CD14-positive monocyte (primary cell): ENCODE results near the gene CSTF1. TPM values are rescaled to one million over a fixed set of nuclear protein-coding genes. Genes with fewer than 3 reads are reported as not detected.
"Not testable (repeated sequence)": the region's sequence is repeated elsewhere in the genome, so short reads cannot be mapped to it uniquely, and the experiment has no call there.

ENCODE experiments used
- DNase-seq, 3 donors: peaks; one replicate each; pipeline ENCODE4 v3.0.0-alpha.2; 2011 to 2022
- H2AFZ ChIP-seq: 2 replicates; pipeline ENCODE4 v1.6.0; 2012; ENCODE audit warnings: mild to moderate bottlenecking, low read depth, low read length, inconsistent platforms; ENCODE audit not compliant: insufficient read depth, poor library complexity, severe bottlenecking
- H3K27ac ChIP-seq, 2 donors: 1 replicate in 1 of 2; 2 replicates in 1 of 2; pipeline ENCODE4 v1.5.1; 2012 to 2013; ENCODE audit warnings: low read length in 2 of 2, control low read depth in 1 of 2, inconsistent platforms in 1 of 2, low read depth in 1 of 2, mild to moderate bottlenecking in 1 of 2
- H3K27me3 ChIP-seq, 2 donors: one replicate each; pipeline versions ENCODE4 v1.6.0 to v1.6.1; 2011 to 2013; ENCODE audit warnings: low read length in 2 of 2; ENCODE audit not compliant: control insufficient read depth in 2 of 2, insufficient read depth in 2 of 2
- H3K36me3 ChIP-seq, 2 donors: replicated peaks in 1 of 2; 1 replicate in 1 of 2; 2 replicates in 1 of 2; pipeline versions ENCODE4 v1.5.1 to v1.6.1; 2012 to 2013; ENCODE audit warnings: low read length in 2 of 2, control low read depth in 1 of 2, inconsistent platforms in 1 of 2, mild to moderate bottlenecking in 1 of 2; ENCODE audit not compliant: insufficient read depth in 2 of 2, control insufficient read depth in 1 of 2
- H3K4me1 ChIP-seq, 2 donors: 1 replicate in 1 of 2; 2 replicates in 1 of 2; pipeline versions ENCODE4 v1.5.1 to v1.6.1; 2012 to 2013; ENCODE audit warnings: low read length in 2 of 2, control low read depth in 1 of 2, inconsistent platforms in 1 of 2, mild to moderate bottlenecking in 1 of 2, moderate library complexity in 1 of 2; ENCODE audit not compliant: insufficient read depth in 2 of 2, control insufficient read depth in 1 of 2
- H3K4me2 ChIP-seq: replicated peaks from 2 replicates; pipeline ENCODE3; 2012; ENCODE audit warnings: low read length, moderate library complexity, mild to moderate bottlenecking; ENCODE audit not compliant: poor library complexity, severe bottlenecking; ENCODE audit errors: extremely low read depth
- H3K4me3 ChIP-seq, 3 experiments: fragments of 200-600 bp in 1 of 3; sonication (generic) in 1 of 3; replicated peaks in 1 of 3; 1 replicate in 2 of 3; 2 replicates in 1 of 3; pipeline ENCODE4 v1.5.1; 2011 to 2013; ENCODE audit warnings: low read length in 3 of 3, mild to moderate bottlenecking in 3 of 3, control low read depth in 2 of 3, low read depth in 2 of 3, inconsistent platforms in 1 of 3, moderate library complexity in 1 of 3
- H3K79me2 ChIP-seq: 2 replicates; pipeline ENCODE4 v1.6.0; 2012; ENCODE audit warnings: mild to moderate bottlenecking, control low read depth, inconsistent platforms, low read length, moderate library complexity; ENCODE audit not compliant: insufficient read depth
- H3K9ac ChIP-seq: 2 replicates; pipeline ENCODE4 v1.6.0; 2017; ENCODE audit warnings: low read length, mild to moderate bottlenecking; ENCODE audit not compliant: insufficient read depth, poor library complexity, severe bottlenecking
- H3K9me3 ChIP-seq, 2 donors: replicated peaks in 1 of 2; 1 replicate in 1 of 2; 2 replicates in 1 of 2; pipeline versions ENCODE4 v1.5.1 to v1.6.1; 2012 to 2013; ENCODE audit warnings: low read length in 2 of 2, control low read depth in 1 of 2; ENCODE audit not compliant: control insufficient read depth in 1 of 2, insufficient read depth in 1 of 2
- H4K20me1 ChIP-seq: 2 replicates; pipeline ENCODE4 v1.6.0; 2012; ENCODE audit warnings: mild to moderate bottlenecking, low read length, control low read depth, moderate library complexity; ENCODE audit not compliant: insufficient read depth
- H3K27ac Mint-ChIP-seq, 7 donors: one replicate each; pipeline ENCODE4 v1.8.0; 2020; ENCODE audit warnings: mild to moderate bottlenecking in 7 of 7, mixed read lengths in 7 of 7, moderate library complexity in 6 of 7, inconsistent platforms in 2 of 7
- H3K27me3 Mint-ChIP-seq, 3 donors: one replicate each; pipeline ENCODE4 v1.8.0; 2021 to 2022; ENCODE audit warnings: low read depth in 3 of 3, mild to moderate bottlenecking in 3 of 3, mixed read lengths in 3 of 3, moderate library complexity in 3 of 3, inconsistent platforms in 1 of 3
- H3K36me3 Mint-ChIP-seq, 2 donors: one replicate each; pipeline ENCODE4 v1.8.0; 2020; ENCODE audit warnings: mixed read lengths in 2 of 2, inconsistent platforms in 1 of 2, mild to moderate bottlenecking in 1 of 2
- H3K4me1 Mint-ChIP-seq: one replicate; pipeline ENCODE4 v1.8.0; 2020; ENCODE audit warnings: mild to moderate bottlenecking, mixed read lengths
- H3K4me3 Mint-ChIP-seq, 2 donors: one replicate each; pipeline ENCODE4 v1.8.0; 2020; ENCODE audit warnings: mild to moderate bottlenecking in 2 of 2, mixed read lengths in 2 of 2, moderate library complexity in 1 of 2
- H3K9me3 Mint-ChIP-seq, 7 donors: one replicate each; pipeline ENCODE4 v1.8.0; 2020 to 2022; ENCODE audit warnings: mixed read lengths in 7 of 7, mild to moderate bottlenecking in 6 of 7, moderate library complexity in 6 of 7, inconsistent platforms in 2 of 7
- CTCF ChIP-seq: fragments of 200-600 bp; IDR thresholded peaks from one replicate; pipeline ENCODE4 v1.8.0; 2022; ENCODE audit warnings: antibody characterized with exemption, mild to moderate bottlenecking
- WGBS: methylation state at CpG from one replicate; pipeline ENCODE4 v1.1.5; 2013; ENCODE audit warnings: missing lambda C conversion rate; ENCODE audit not compliant: insufficient coverage; 5-methylcytosine and 5-hydroxymethylcytosine counted together
- intact Hi-C, 2 donors: fragments of 100-400 bp; cut with micrococcal nuclease; formaldehyde crosslinking; loops; one replicate each; pipeline versions ENCODE4 v1.15.0 to v1.15.1; 2023
- polyA plus RNA-seq, 3 donors: library from polyadenylated mRNA; depleted of rRNA in 1 of 3; unstranded in 2 of 3; stranded (reverse) in 1 of 3; fragments of 300-500 nt in 2 of 3; fragments of >200 nt in 1 of 3; fragmentation: Illumina TruSeq in 2 of 3; gene quantifications; 1 replicate in 2 of 3; 2 replicates in 1 of 3; pipeline ENCODE4 v1.2.3, GENCODE V29; 2012 to 2021

Gene CSTF1
- polyA plus RNA-seq, 3 donors = 7.7 to 15.7 (median 10.7) TPM

- Histone ChIP-seq H3K4me2 (no peak overlapping the region), H3K79me2 (peaks cover 20% of the 10 kb centered on the region), H4K20me1 (no peaks in the 10 kb centered on the region), H2AFZ (no peak overlapping the region), H3K4me3 (no peak overlapping the region), H3K9ac (no peak overlapping the region), H3K36me3 (peaks cover 66 to 89% of the 10 kb centered on the region in 2 donors), H3K9me3 (no peaks in the 10 kb centered on the region), H3K27me3 (no peaks in the 10 kb centered on the region), H3K27ac (no peak overlapping the region), H3K4me1 (no peaks in the 10 kb centered on the region)
- Mint-ChIP-seq H3K36me3 (peaks cover 75 to 84% of the 10 kb centered on the region in 2 donors), H3K4me1 (no peaks in the 10 kb centered on the region), H3K4me3 (no peak overlapping the region), H3K27ac (peak overlapping the region in 2 of 7 donors; percentile 40 to 51), H3K9me3 (no peaks in the 10 kb centered on the region), H3K27me3 (peaks cover 0 to 3% (median 0%) of the 10 kb centered on the region in 3 donors)
- intact Hi-C loops = no loop called here
- TF ChIP-seq CTCF = no peak
- 97% methylated on average over 21 of the region's 26 CpGs for WGBS
- DNase-seq = no peak
These were observed 11.0 kb downstream of the CSTF1 start for GRCh38 chr20:56403465-56403864.

- not testable (repeated sequence) for DNase-seq, H3K27me3 ChIP-seq, H3K4me3 Mint-ChIP-seq, H4K20me1 ChIP-seq, H3K4me3 ChIP-seq, H3K9ac ChIP-seq, H3K27ac ChIP-seq, H3K27me3 Mint-ChIP-seq, H3K9me3 ChIP-seq, H3K4me2 ChIP-seq, H2AFZ ChIP-seq, H3K9me3 Mint-ChIP-seq
- Mint-ChIP-seq H3K27ac (peak overlapping the region in 3 of 7 donors; percentile 40 to 54 (median 45)), H3K36me3 (peaks cover 66 to 74% of the 10 kb centered on the region in 2 donors), H3K4me1 (peaks cover 13% of the 10 kb centered on the region)
- peaks cover 51 to 74% of the 10 kb centered on the region in 2 donors for H3K36me3 ChIP-seq
- intact Hi-C loops = loop anchor here in 1 of 2 donors (5.0 kb wide), 1 partner anchor 62 kb away; the partner anchor contains the start of gene RTF2
- no CpG with 5 or more reads among the region's 12 CpGs for WGBS
- H3K4me1 ChIP-seq = peaks cover 14 to 15% of the 10 kb centered on the region in 2 donors
- peaks cover 20% of the 10 kb centered on the region for H3K79me2 ChIP-seq
These were observed 12.9 kb downstream of the CSTF1 start for GRCh38 chr20:56405356-56405755.
